Right ventricle myocardium superior (tissue), 1 donor: ENCODE results near the gene CGB8. TPM values are rescaled to one million over a fixed set of nuclear protein-coding genes. Genes with fewer than 3 reads are reported as not detected.
"Not testable (repeated sequence)": the region's sequence is repeated elsewhere in the genome, so short reads cannot be mapped to it uniquely, and the experiment has no call there.

Source experiments
- ATAC-seq: fragments of 200-7000 bp; cut with Tn5 transposase; one replicate; pipeline ENCODE4 v1.9.1; 2020; ENCODE audit warnings: mild to moderate bottlenecking; ENCODE audit not compliant: poor library complexity
- DNase-seq: peaks from one replicate; pipeline ENCODE4 v3.0.0-alpha.2; 2020
- intact Hi-C: fragments of 100-400 bp; cut with DNase I; formaldehyde crosslinking; loops from one replicate; pipeline ENCODE4 v1.11.2; 2022
- long read RNA-seq: library from polyadenylated mRNA; unstranded; transcript quantifications from one replicate; pipeline ENCODE4 v2.0.0, GENCODE V29; 2021
- total RNA-seq: library from RNA; stranded (reverse); fragmentation: NEBNext Ultra II Directional; extraction: Animal tissue kit (Norgen Biotek cat#: 25700); gene quantifications from one replicate; pipeline ENCODE4 v1.2.1, GENCODE V29; 2021
- donor health status: DM: no; HTN: yes; CAD: no; lungs with severe emphysema.

CGB8 gene
- total RNA-seq, result not detected
- long read RNA-seq, result 0 reads

- intact Hi-C loops, DNase-seq, ATAC-seq: not testable (repeated sequence)
These were observed at the start of gene CGB8 for GRCh38 chr19:49049011-49049410. CGB8 (minus strand) TSS chr19:49049111; CDS start chr19:49048739, 372 bp downstream.

DNA sequence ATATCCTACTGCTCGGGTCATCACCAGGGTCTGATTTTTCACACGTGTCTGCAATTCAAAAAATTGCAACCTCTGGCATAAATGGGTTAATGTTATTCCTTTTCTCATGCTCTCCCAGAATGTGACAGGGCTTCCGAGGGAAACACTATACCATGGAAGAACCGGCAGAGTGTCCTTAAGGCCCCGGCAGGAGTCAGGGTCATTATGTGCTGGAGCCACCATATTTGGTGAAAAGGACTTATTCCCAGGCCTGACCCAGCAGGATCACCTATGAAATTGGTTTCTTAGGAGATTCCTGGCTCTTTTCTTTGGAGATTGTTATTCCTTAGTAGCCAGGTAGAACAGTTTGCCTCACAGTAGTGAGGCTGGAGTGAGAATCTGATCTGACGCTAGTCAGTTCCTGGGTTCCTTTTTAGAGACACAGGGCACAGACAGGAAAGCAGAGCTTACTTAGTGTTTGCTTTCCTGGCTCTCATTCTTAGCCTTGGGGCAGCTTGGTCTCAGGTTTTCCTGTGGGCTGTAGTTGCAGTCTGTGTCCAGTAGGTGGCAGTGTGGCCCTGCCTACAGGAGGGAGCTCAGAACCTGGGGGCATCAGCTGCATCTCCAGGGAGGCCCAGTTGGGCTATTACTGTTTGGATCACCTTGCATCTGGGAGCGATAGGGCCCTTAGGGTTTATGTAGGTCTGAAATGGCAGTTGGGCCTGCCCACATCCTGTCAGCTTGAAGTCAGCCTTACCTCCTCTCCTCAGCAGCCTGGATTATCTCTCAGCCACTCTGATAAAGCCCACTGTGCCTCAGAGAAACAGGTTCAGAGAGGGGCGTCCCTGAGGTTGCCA lies 48.8 kb upstream of the CGB8 start:
- DNase-seq, result peak; percentile 68
- intact Hi-C loops, result loop anchor here (5.0 kb wide), 2 partner anchors 50 to 100 kb away; no protein-coding TSS in a partner anchor
- ATAC-seq, result peak; percentile 66

DNA sequence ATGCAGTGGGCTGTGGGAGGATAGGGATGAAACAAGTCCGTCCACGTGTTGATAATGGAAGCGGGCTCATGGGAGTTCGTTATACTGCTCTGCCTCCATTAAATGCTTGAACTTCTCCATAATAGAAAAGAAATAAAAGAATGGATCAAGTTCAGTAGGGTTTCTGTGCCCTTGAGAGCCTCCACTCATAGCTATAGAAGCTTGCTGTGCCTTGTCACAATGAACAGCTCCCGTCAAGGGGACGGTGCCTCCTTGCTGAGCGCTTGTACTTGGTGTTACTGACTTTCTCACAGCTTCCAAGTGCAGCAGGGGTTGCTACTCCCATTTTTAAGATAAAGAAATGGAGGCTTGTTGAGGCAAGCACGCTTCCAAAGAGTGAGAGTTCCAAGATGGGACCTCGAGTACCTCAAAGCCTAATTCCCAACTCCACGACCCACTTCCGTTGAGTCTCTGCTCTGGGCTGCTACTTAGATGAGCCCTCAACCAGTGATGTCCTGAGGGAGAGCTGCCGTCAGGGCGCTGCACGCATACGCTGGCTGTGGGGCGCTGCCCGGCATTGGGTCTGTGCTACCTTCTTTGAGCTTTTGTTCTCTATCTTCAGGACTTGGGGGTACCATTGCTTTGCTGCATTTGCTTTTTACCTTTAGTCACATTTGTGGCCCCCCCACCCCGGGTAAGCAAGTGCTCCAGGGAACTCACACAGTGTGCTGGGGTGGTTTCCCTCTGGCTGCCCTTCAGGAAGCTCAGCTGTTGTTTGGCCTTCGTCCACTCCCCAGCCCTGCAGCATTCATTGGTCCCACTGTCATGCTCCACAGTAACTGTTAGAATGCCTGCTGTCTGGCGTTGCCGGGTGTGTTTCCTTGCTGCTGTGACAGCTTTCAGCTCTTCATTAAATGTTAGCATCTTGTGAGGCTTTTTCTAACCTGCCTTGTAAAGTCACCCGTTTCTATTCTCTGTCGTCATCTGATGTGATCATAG lies 45.9 kb upstream of the CGB8 start:
- DNase-seq, result peak; percentile 74
- intact Hi-C loops, result loop anchor here (5.0 kb wide), 2 partner anchors 53 to 103 kb away; no protein-coding TSS in a partner anchor

GRCh38 chr19:49092686-49093085 lies 43.8 kb upstream of the CGB8 start:
- no peak for DNase-seq
- intact Hi-C loops, result no loop called here
- ATAC-seq, result no peak

More for the DNA sequence above, 45.9 kb upstream of the CGB8 start:
- peak; percentile 92 for ATAC-seq

DNA sequence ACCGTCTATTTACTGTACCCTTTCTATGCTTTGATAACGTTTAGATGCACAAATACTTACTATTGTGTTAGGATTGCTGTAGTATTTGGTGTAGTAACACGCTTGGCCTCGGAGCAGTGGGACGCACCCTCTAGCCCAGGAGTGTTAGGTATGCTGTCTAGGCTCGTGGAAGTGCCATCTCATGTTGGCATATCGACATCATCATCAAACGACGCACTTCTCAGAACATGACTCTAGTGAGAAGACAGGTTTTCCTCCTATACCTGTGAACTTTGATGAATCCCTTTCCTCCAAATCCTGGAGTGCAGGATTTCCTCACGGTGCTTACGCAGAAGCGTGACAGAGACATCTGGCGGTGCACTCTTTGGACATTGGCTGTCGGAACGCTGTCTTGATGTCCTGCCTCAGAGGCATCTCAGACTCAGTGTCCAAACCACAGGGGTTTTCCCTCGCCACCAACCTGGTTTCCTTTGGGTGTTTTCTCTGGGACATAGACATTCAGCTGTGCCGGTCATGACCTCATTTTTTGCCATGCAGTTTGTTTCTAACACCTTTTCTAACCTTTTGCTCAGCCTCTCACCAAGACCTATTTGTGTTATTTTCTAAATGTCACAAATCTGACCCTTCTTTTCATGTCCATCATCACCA lies 42.6 kb upstream of the CGB8 start:
- intact Hi-C loops, result no loop called here
- no peak for ATAC-seq
- DNase-seq, result no peak

DNA sequence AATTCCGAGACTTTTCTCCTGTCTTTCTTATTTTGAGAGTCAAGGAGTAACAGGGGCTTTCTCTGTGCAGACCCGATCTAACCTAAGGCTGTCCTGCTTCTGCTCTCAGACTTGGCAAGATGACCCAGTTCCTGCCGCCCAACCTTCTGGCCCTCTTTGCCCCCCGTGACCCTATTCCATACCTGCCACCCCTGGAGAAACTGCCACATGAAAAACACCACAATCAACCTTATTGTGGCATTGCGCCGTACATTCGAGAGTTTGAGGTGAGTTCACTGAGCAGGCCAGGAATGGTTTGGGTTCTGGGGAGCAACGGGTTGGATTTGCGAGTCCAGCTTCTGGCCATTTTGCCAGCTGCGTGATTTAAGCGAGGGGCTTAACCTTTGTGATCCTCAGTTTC lies 37.4 kb upstream of the CGB8 start:
- DNase-seq, result no peak
- ATAC-seq, result no peak
- intact Hi-C loops, result no loop called here

DNA sequence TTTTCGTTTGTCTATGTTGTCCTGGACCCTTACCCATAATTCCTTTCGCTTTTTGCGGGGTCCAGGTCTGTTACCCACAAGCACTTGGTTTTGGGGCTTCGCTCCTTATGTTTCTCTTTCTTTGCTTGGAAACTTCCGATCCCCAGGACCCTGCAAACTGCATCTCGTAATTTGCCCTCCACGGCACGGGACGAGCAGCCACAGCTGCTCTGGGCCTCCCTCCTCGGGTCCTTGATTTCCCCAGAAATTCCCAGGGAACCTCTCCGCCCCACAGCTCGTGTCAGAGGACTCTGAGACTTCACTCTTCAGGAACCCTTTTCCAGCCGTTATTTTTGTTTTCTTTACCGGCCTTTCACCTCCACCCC lies 36.9 kb upstream of the CGB8 start:
- intact Hi-C loops, result no loop called here
- ATAC-seq, result no peak

GRCh38 chr19:49085020-49085867 lies 36.3 kb upstream of the CGB8 start, which contains the start of gene SNRNP70:
SNRNP70 (plus strand) TSS chr19:49085451; CDS start chr19:49086415, 964 bp downstream.
- ATAC-seq, result peak; percentile 98
- intact Hi-C loops, result no loop called here
- peak; percentile 100 for DNase-seq

More for the DNA sequence above, 36.9 kb upstream of the CGB8 start:
- DNase-seq, result no peak

- DNase-seq (no peak), ATAC-seq (no peak)
- intact Hi-C loops, result no loop called here
These were observed 35.5 kb upstream of the CGB8 start for GRCh38 chr19:49084206-49085019.

DNA sequence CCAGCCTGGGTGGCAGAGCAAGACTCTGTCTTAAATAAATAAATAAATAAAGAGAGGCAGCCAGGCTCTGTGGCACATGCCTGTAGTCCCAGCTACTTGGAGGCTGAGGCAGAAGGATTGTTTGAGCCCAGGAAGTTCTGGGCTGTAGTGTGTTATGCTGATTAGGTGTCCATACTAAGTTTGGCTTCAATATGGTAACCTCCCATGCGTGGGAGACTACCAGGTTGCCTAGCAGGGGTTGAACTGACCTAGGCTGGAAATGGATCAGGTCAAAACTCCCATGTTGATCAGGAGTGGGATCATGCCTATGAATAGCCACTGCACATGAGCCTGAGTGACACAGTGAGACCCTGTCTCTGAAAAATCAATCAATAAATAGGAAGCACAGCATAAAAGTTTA lies 32.4 kb upstream of the CGB8 start:
- no peak for DNase-seq
- no peak for ATAC-seq
- intact Hi-C loops, result no loop called here

- intact Hi-C loops, result no loop called here
- DNase-seq (no peak), ATAC-seq (no peak)
These were observed 31.5 kb upstream of the CGB8 start for GRCh38 chr19:49080392-49080791.

- intact Hi-C loops, result not testable (repeated sequence)
- DNase-seq (peak; percentile 83), ATAC-seq (peak; percentile 69)
These were observed 26.0 kb upstream of the CGB8 start for GRCh38 chr19:49074869-49075268.

DNA sequence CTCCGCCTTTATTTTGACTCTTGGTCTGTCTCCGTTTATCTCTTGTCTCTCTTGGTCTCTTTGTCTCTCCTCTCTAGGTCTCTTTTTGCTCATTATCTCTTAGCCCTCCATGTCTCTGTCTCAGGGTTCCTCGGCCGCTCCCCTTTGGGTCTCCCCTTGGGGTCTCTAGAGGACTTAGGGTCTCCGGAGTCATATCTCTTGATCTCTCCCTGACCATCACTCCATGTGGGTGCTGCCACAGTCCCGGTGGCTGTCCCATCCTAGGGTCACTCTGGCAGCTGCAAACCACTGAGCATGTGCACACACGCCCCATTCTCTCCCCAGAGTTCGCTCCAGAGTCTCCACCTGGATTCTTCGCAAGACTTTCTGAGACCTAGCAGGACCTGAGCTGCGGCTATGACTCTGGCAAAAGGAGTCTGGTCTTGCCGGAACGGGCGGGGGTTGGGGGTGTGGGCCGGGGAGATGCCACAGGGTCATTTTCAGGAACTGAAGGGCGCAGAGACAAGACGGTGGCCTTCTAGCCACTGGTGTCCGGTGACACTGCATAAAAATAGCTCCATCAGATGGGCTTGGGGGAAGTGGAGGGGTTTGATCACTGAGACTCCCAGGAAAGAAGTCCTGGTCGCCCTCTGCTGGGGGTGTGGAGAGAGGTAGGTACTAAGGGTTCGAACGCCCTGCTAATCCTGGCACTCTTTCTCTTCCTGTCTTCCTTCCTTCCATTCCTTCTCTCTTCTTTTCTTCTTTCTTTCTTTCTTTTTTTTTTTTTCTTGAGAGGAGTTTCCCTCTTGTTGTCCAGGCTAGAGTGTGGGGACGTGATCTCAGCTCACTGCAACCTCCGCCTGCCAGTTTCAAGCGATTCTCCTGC lies 24.8 kb upstream of the CGB8 start:
- DNase-seq (no peak), ATAC-seq (peak; percentile 65)
- intact Hi-C loops, result no loop called here

DNA sequence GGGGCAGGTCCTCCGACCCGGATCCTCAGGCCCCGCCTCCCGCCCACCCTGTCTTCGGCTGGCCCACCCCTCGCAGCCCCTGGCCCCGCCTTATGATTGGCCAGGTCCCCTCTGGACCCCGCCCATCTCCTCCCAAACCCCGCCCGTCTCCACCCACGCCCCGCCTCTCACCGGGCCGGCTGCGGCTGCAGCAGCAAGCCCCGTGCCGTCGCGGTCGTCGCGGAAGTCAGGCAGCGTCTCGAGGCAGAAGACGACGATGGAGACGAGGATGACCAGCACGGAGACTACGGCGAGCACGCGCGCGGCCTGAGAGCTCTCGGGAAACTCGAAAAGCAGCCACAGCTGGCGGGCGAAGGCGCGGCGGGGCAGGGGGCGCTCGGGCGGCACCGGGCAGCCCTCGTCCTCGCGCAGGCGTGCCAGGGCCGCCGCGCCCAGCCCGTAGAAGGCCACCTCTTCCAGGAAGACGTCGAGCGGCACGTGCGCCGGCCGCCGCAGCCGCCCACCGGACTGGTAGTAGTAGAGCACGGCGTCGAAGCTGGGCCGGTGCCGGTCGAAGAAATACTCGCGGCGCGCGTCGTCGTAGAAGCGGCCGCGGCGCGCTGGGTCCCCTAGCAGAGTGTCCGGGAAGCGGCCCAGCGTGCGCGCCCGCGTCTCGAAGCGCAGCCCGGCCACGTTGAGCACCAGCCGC lies 23.1 kb upstream of the CGB8 start:
- no peak for ATAC-seq
- intact Hi-C loops, result no loop called here
- no peak for DNase-seq

GRCh38 chr19:49070416-49070815 lies 21.5 kb upstream of the CGB8 start:
- no peak for ATAC-seq
- intact Hi-C loops, result no loop called here

DNA sequence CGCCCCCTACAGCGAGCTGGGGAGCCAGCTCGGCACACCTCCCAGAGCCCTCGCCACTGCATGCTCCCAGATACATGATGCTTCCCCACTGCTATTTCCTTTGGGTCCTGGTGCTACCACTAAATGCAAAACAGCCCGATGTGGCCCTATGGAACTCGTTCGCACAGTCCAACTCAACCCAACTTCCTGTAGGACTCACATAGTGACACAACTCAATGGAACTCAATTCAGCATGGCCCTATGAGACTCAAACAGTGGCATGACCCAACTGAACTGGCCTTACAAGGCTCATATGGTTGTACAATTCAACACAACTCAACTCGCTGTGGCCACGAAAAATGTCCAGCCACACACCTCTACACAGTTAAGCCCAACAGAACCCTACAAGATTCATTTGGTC lies 20.1 kb upstream of the CGB8 start:
- intact Hi-C loops, result no loop called here
- DNase-seq, result no peak
- no peak for ATAC-seq

More at GRCh38 chr19:49070416-49070815, 21.5 kb upstream of the CGB8 start:
- DNase-seq, result no peak
